Parathyroid adenoma (tissue), 2 donors: ENCODE measurements around the gene DHX35.

Source experiments
- H2AFZ ChIP-seq: fragments of 300-600 bp; sonication (generic); one replicate; pipeline ENCODE4 v1.7.0; 2017; ENCODE audit warnings: antibody characterized with exemption, mild to moderate bottlenecking
- H3K27ac ChIP-seq: fragments of 300-600 bp; sonication (generic); one replicate; pipeline ENCODE4 v1.7.0; 2017
- H3K27me3 ChIP-seq: fragments of 300-600 bp; sonication (generic); one replicate; pipeline ENCODE4 v1.7.0; 2017; ENCODE audit warnings: low read length; ENCODE audit not compliant: control insufficient read depth, insufficient read depth
- H3K36me3 ChIP-seq: fragments of 300-600 bp; sonication (generic); one replicate; pipeline ENCODE4 v1.7.0; 2017; ENCODE audit warnings: low read length; ENCODE audit not compliant: control insufficient read depth, insufficient read depth
- H3K4me1 ChIP-seq: fragments of 300-600 bp; sonication (generic); one replicate; pipeline ENCODE4 v1.7.0; 2017; ENCODE audit warnings: control low read depth
- H3K4me2 ChIP-seq: fragments of 300-600 bp; sonication (generic); one replicate; pipeline ENCODE4 v1.7.0; 2017; ENCODE audit warnings: low read length
- H3K4me3 ChIP-seq: fragments of 300-600 bp; sonication (generic); one replicate; pipeline ENCODE4 v1.7.0; 2017; ENCODE audit warnings: low read depth, low read length
- H3K79me2 ChIP-seq: fragments of 300-600 bp; sonication (generic); one replicate; pipeline ENCODE4 v1.7.0; 2017; ENCODE audit warnings: control low read depth
- H3K9ac ChIP-seq: fragments of 300-600 bp; sonication (generic); one replicate; pipeline ENCODE4 v1.7.0; 2017; ENCODE audit warnings: mild to moderate bottlenecking
- H3K9me3 ChIP-seq: fragments of 300-600 bp; sonication (generic); one replicate; pipeline ENCODE4 v1.7.0; 2017; ENCODE audit warnings: low read length; ENCODE audit not compliant: control insufficient read depth
- CTCF ChIP-seq: fragments of 300-600 bp; sonication (generic); IDR thresholded peaks from one replicate; pipeline ENCODE4 v1.7.0; 2017; ENCODE audit warnings: antibody characterized with exemption, mild to moderate bottlenecking
- donor health status: primary hyperparathyroidism.

The DHX35 gene

GRCh38 chr20:38962928-38963401 is 821 bp downstream of the DHX35 start:
- H3K9ac ChIP-seq, result no peak overlapping the region
- H3K9me3 ChIP-seq, result no peaks in the 10 kb centered on the region
- peak overlapping the region; percentile 84 for H3K4me3 ChIP-seq
- H3K36me3 ChIP-seq, result no peaks in the 10 kb centered on the region
- peaks cover 10% of the 10 kb centered on the region for H3K79me2 ChIP-seq
- H3K4me2 ChIP-seq, result peak overlapping the region; percentile 63
- peak overlapping the region; percentile 99 for H2AFZ ChIP-seq
- H3K27me3 ChIP-seq, result no peaks in the 10 kb centered on the region
- peaks cover 5% of the 10 kb centered on the region for H3K4me1 ChIP-seq
- TF ChIP-seq CTCF, result no peak
- peak overlapping the region; percentile 82 for H3K27ac ChIP-seq

- Histone ChIP-seq H3K36me3 (no peaks in the 10 kb centered on the region), H3K27me3 (no peaks in the 10 kb centered on the region), H3K9me3 (no peaks in the 10 kb centered on the region), H3K4me2 (no peak overlapping the region), H3K27ac (no peak overlapping the region), H3K4me1 (peaks cover 5% of the 10 kb centered on the region), H3K79me2 (peaks cover 10% of the 10 kb centered on the region), H2AFZ (no peak overlapping the region), H3K4me3 (no peak overlapping the region), H3K9ac (no peak overlapping the region)
- TF ChIP-seq CTCF, result no peak
Observed at GRCh38 chr20:38963745-38964144, 1.6 kb downstream of the DHX35 start.

GRCh38 chr20:38965264-38965663 is 3.1 kb downstream of the DHX35 start:
- H3K79me2 ChIP-seq, result peaks cover 10% of the 10 kb centered on the region
- no peak for TF ChIP-seq CTCF
- no peak overlapping the region for H2AFZ ChIP-seq
- H3K36me3 ChIP-seq, result no peaks in the 10 kb centered on the region
- H3K27ac ChIP-seq, result no peak overlapping the region
- no peaks in the 10 kb centered on the region for H3K27me3 ChIP-seq
- peaks cover 5% of the 10 kb centered on the region for H3K4me1 ChIP-seq
- H3K4me3 ChIP-seq, result no peak overlapping the region
- H3K4me2 ChIP-seq, result no peak overlapping the region
- H3K9ac ChIP-seq, result no peak overlapping the region
- no peaks in the 10 kb centered on the region for H3K9me3 ChIP-seq

- Histone ChIP-seq H3K27me3 (no peaks in the 10 kb centered on the region), H3K4me1 (peaks cover under 1% of the 10 kb centered on the region), H3K4me2 (no peak overlapping the region), H2AFZ (no peak overlapping the region), H3K9ac (no peak overlapping the region), H3K79me2 (peaks cover 9% of the 10 kb centered on the region), H3K4me3 (no peak overlapping the region), H3K27ac (no peak overlapping the region), H3K36me3 (no peaks in the 10 kb centered on the region), H3K9me3 (no peaks in the 10 kb centered on the region)
- no peak for TF ChIP-seq CTCF
Observed at GRCh38 chr20:38968090-38968489, 5.9 kb downstream of the DHX35 start.

- H3K4me3 ChIP-seq, result no peak overlapping the region
- TF ChIP-seq CTCF, result no peak
- no peak overlapping the region for H2AFZ ChIP-seq
- no peaks in the 10 kb centered on the region for H3K4me1 ChIP-seq
- no peak overlapping the region for H3K27ac ChIP-seq
- H3K9ac ChIP-seq, result no peak overlapping the region
- H3K79me2 ChIP-seq, result peaks cover 5% of the 10 kb centered on the region
- H3K4me2 ChIP-seq, result no peak overlapping the region
- H3K36me3 ChIP-seq, result no peaks in the 10 kb centered on the region
- no peaks in the 10 kb centered on the region for H3K27me3 ChIP-seq
- H3K9me3 ChIP-seq, result no peaks in the 10 kb centered on the region
Observed at GRCh38 chr20:38969708-38970107, 7.6 kb downstream of the DHX35 start.
